ENCODE results near the gene HSBP1.

DNA sequence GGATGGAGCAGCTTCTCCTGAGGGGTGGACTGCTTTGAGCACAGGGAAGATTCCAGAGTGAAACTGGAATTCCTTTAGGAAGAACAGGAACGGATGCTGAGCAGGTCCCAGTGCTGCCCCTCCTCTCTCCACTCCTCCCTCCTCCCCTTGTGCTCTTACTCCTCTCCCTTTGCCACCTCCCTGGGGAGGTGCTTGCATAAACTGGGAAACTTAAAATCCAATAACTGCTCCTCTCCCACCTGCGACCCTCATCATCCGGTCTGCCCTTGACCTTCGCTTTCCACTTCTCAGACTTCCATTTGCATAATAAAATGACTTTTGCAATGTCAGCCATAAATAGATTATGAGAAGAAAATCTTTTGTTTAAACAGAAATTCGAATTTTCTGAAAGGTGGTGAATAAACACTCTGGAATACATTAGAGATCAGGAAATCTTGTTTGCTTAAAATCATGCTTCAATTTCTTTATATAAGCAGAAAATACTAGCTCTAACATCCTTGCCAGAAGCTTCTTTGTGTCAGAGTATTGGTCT is 23.7 kb downstream of the HSBP1 start:
- TF ChIP-seq POLR2A (IDR thresholded peaks at IDR 0.05): no peak
- TF ChIP-seq, protein P1, sequence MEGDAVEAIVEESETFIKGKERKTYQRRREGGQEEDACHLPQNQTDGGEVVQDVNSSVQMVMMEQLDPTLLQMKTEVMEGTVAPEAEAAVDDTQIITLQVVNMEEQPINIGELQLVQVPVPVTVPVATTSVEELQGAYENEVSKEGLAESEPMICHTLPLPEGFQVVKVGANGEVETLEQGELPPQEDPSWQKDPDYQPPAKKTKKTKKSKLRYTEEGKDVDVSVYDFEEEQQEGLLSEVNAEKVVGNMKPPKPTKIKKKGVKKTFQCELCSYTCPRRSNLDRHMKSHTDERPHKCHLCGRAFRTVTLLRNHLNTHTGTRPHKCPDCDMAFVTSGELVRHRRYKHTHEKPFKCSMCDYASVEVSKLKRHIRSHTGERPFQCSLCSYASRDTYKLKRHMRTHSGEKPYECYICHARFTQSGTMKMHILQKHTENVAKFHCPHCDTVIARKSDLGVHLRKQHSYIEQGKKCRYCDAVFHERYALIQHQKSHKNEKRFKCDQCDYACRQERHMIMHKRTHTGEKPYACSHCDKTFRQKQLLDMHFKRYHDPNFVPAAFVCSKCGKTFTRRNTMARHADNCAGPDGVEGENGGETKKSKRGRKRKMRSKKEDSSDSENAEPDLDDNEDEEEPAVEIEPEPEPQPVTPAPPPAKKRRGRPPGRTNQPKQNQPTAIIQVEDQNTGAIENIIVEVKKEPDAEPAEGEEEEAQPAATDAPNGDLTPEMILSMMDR (IDR thresholded peaks at IDR 0.05): no peak
